NCI-H82 (cell line): Measurements from ENCODE around the gene RIPPLY1.

Source experiments
- DNase-seq: peaks from one replicate; lab custom pipeline; 2025; lab: John Stamatoyannopoulos, UW

The RIPPLY1 gene, protein sequence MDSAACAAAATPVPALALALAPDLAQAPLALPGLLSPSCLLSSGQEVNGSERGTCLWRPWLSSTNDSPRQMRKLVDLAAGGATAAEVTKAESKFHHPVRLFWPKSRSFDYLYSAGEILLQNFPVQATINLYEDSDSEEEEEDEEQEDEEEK

GRCh38 chrX:106903291-106903824 is at the start of gene RIPPLY1:
TSS of gene RIPPLY1 (minus strand) at chrX:106903341. CDS start at chrX:106903287, 54 bp downstream.
- DNase-seq: peak; percentile 44

- no peak for DNase-seq
Measured at GRCh38 chrX:106952538-106952937, 49.4 kb upstream of the RIPPLY1 start.

GRCh38 chrX:106952089-106952488 is 48.9 kb upstream of the RIPPLY1 start:
- DNase-seq: no peak

DNA sequence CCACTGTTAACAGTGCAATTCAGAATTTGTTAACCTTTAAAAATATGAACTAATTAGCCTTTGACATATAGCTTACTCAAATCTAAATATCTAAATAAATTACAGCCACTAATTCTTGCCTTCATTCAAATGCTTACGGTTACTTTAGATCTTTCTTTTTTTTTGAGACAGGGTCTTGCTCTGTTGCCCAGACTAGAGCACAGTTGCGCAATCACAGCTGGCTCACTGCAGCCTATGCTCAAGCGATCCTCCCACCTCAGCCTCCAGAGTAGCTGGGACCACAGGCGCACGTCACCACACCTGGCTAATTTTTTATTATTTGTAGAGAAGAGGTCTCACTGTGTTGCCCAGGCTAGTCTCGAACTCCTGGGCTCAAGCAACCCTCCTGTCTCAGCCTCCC is 48.1 kb upstream of the RIPPLY1 start:
- no peak for DNase-seq

GRCh38 chrX:106950381-106950780 is 47.2 kb upstream of the RIPPLY1 start:
- no peak for DNase-seq

DNA sequence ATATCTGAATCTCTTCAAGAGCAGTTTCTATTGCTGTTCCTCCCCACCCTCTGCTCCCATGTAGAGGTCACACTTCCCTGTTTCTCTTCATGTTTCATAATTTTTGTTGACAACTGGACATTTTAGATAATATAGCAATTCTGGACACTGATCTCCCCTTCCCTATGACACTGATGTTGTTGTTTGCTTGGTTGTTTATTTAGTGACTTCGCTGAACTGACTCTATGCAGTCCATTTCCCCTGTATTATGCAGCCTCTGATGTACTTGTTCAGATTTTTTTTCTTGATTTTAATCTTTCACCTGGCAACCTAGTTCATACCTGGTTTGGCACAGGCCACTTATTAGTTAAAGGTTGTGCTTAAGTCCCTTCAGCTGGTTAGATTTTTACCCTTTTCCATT is 46.2 kb upstream of the RIPPLY1 start:
- DNase-seq: no peak

GRCh38 chrX:106948641-106949040 is 45.5 kb upstream of the RIPPLY1 start:
- DNase-seq: no peak

- no peak for DNase-seq
Measured at GRCh38 chrX:106946464-106946863, 43.3 kb upstream of the RIPPLY1 start.

- no peak for DNase-seq
Measured at GRCh38 chrX:106940068-106940467, 36.9 kb upstream of the RIPPLY1 start.

GRCh38 chrX:106939566-106939965 is 36.4 kb upstream of the RIPPLY1 start:
- no peak for DNase-seq

DNA sequence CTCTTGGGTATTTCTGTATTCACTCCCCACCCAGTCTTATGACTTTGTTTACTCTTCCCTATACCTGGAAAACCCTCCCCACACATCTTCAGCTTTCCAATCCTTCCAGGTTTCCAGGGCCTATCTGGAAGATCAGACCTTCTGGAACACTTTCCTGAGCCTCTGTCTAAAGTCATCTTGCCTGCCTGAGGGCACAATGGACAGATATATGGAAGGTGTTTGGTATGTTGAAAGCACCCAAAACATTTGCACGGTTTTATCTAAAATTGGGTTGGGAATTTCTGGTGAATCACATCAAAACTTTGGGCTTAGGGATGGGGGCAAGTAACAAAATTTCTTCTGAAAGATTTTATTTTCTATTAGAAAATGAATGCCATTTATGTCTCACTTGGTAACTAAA is 33.1 kb upstream of the RIPPLY1 start:
- no peak for DNase-seq

DNA sequence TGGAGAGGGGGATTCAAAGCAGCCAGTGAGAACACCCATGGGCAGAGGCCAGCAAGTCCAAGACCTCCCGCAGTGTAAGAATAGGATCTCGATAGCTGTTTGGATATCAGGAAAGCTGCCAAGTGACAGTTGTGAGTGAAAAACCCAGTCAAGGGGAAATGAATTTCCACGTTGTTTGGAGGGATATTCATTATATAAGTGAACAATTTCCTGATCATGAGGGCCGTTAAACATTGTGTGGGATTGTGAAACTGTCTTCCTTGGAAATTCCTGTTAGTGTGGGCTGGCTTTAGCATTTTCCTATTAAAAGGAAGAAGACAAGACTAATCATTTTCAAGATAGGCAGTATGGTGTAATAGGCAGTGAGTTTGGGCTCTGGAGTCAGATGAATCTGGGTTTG is 32.0 kb upstream of the RIPPLY1 start:
- DNase-seq: no peak

GRCh38 chrX:106933538-106933961 is 30.4 kb upstream of the RIPPLY1 start:
- no peak for DNase-seq

DNA sequence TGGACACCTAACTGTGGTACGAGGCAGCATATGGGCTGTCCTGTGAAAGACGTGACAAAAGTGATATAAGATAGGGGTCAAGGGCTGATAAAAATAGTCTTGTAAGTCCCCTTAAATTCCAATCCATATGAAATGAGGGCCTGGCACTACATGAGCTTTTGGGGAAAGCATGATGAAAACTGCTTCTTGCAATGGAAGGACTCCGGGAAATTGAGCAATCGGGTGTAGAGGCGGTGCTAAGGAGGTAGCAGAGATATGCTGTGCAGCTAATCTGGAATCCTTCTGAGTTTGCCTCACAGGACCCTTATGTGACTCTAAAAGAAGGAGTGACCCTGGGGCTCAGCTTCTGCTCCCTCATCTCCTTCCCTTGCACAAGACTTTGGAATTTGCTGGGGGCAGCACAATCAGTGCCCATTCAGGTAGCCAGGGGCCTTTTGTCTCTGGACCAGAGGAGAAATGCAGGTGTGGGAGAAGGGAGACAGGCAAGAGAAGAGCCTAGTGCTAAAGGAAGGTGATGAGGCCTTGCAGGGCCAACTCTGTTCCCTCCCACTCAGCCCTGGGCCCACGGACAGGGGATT is 29.9 kb upstream of the RIPPLY1 start:
- DNase-seq: no peak

DNA sequence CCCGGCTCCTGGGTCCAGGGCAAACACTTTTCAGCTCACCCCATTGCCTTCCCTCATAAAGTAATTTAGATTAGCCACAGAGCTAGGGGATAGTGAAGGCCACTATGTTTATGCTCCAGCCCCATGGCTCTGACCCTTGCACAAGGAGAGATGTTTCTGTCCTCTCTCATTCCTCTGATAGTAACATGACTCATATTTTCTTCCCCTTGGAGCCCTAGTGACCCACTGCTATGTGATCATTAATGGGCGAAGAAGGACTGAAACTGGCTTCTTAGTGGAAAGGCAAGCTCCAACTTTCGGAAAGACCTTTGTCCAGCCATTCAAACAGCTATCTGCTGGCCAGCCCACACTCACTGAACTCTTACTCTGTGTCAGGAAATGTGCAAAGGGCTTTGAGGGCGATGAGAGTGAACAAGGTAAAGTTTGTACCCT is 29.4 kb upstream of the RIPPLY1 start:
- no peak for DNase-seq

GRCh38 chrX:106931831-106932491 is 28.8 kb upstream of the RIPPLY1 start:
- DNase-seq: no peak

- no peak for DNase-seq
Measured at GRCh38 chrX:106928227-106928626, 25.1 kb upstream of the RIPPLY1 start.

- DNase-seq: no peak
Measured at GRCh38 chrX:106927700-106928099, 24.6 kb upstream of the RIPPLY1 start.

GRCh38 chrX:106927023-106927422 is 23.9 kb upstream of the RIPPLY1 start:
- no peak for DNase-seq

GRCh38 chrX:106921637-106922036 is 18.5 kb upstream of the RIPPLY1 start:
- no peak for DNase-seq

DNA sequence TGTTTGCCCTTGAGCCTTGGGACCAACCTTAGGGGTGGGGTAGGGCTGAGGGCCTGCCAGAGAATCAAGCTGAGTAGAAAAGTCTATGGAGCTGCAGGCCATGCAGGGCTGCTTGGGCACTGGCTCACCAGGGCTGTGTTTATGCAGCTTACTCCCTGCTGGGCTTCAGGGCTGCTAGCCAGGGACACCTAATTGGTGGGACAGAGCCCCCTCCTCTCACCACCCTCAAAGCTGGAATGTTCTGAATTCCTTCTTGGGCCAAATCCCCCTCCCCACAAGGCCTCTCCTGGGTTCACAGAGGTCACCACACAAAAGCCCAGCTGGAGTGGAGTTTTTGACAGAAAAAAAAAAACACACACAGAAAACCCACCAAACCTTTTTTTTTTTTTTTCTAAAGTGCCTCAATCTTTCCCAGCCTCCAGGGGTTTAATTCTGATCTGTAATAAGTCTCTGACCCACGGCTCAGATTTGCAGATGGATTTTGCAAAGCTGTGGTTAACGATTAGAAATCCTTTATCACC is 16.9 kb upstream of the RIPPLY1 start, which contains the start of gene CLDN2:
Gene CLDN2, plus strand, starts transcription at position 471 of the 521 bp plus-strand sequence. CDS start 7,827 bp downstream, outside the sequence.
- no peak for DNase-seq

DNA sequence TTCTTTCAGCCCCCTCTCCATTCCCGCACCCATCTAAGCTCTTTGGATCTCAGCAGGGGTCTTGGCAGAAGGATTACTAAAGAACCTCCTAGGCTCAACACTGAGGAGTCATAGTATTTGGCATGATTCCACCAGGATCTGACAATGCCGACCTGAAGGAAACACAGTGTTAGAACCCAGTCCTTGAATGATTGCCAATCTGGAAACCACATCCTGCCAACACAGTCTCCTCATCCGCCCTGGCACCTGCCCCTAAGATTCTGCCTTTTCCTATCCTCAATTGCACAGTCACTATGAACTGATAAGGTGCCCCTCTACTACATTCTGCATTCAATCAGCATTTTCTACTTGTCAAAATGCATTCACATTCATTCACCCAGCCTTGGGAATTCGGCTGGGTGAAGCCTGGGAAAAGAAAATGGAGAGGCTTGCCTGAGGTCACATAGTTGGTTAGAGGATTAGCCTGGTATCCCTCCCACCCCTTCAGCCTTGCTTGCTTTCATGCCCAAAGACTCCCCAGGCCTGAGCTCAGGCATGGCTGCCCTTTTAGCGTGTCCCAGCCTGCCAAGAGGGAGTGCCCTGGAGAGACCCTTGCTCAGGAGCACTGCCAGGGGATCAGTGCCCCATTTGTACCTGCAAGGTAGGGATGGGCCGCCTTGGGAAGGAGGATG is 14.8 kb upstream of the RIPPLY1 start:
- DNase-seq: no peak
